Measurements from ENCODE around the gene GARNL3. TPM values are rescaled to one million over a fixed set of nuclear protein-coding genes. Genes with fewer than 3 reads are reported as not detected.

GARNL3 gene
- total and polyA plus RNA-seq, 11 donors = 7.1 to 60.4 (median 20.3) TPM

DNA sequence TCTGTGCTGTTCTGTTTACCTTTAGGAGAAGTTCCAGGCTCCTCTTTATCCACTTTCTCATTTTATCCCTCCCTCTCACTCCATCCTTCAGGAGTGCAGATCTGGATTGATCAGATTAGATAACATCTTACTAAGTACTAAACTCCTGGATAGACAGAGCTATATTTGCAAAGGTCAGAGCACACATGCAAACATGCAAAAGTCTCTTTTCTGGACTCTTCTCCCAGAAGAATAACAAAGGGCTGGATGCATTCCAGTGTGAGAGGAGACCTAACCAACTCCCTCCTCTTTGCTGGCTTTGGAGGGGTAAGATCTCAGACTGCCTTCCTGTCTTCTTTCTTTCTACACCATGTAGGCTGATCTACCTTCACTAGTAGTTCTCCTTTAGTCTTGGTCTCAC lies 21.4 kb downstream of the GARNL3 start:
- Histone ChIP-seq H3K27ac (peak overlapping the region in 2 of 12 donors; percentile 10 to 46), H3K36me3 (no peaks in the 10 kb centered on the region), H3K9me3 (no peaks in the 10 kb centered on the region), H3K27me3 (no peaks in the 10 kb centered on the region), H3K4me3 (no peak overlapping the region), H3K4me1 (peaks cover 0 to 54% (median 11%) of the 10 kb centered on the region in 12 donors)
- TF ChIP-seq POLR2A (IDR thresholded peaks at IDR 0.05) = no peak
- TF ChIP-seq, protein P1, sequence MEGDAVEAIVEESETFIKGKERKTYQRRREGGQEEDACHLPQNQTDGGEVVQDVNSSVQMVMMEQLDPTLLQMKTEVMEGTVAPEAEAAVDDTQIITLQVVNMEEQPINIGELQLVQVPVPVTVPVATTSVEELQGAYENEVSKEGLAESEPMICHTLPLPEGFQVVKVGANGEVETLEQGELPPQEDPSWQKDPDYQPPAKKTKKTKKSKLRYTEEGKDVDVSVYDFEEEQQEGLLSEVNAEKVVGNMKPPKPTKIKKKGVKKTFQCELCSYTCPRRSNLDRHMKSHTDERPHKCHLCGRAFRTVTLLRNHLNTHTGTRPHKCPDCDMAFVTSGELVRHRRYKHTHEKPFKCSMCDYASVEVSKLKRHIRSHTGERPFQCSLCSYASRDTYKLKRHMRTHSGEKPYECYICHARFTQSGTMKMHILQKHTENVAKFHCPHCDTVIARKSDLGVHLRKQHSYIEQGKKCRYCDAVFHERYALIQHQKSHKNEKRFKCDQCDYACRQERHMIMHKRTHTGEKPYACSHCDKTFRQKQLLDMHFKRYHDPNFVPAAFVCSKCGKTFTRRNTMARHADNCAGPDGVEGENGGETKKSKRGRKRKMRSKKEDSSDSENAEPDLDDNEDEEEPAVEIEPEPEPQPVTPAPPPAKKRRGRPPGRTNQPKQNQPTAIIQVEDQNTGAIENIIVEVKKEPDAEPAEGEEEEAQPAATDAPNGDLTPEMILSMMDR (IDR thresholded peaks at IDR 0.05) = no peak
- ATAC-seq (no peak), DNase-seq (no peak)
- intact Hi-C loops (cut with DNase I) = no loop called here

DNA sequence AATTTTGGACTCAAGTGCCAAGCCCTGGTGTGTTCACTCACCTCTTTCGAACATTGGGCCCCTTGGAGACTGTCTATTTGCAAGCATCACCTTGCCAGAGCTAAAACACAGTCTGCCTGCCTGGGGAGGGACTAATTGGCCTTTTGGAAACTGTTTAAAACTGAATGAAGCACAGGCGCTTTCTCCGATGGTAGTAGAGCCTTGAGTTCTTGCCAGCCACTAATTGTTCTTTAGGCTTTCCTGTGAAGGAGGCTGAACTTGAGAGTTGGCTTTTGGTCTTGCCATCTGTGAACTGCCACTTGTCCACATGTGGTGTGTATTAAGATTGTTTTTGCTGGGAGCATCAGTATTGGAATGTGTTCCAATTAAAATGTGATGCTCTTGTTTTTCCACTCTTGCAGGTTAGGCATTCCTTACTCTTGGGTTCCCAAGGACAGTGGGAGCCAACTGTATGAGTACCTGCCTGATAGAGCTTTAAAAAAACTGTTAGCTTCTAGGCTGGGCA lies 26.0 kb downstream of the GARNL3 start:
- intact Hi-C loops (cut with DNase I) = no loop called here
- Histone ChIP-seq H3K27me3 (no peaks in the 10 kb centered on the region), H3K9me3 (no peaks in the 10 kb centered on the region), H3K4me1 (peaks cover 0 to 76% (median 24%) of the 10 kb centered on the region in 12 donors), H3K27ac (peak overlapping the region in 3 of 12 donors; percentile 37 to 59 (median 39)), H3K36me3 (peaks cover 0 to 5% (median 0%) of the 10 kb centered on the region in 9 donors), H3K4me3 (no peak overlapping the region)
- ATAC-seq (no peak), DNase-seq (no peak)
- WGBS, 4 donors = 82 to 89% (median 86%) methylated on average over 3 of the region's 3 CpGs
- no peak for TF ChIP-seq POLR2A (IDR thresholded peaks at IDR 0.05)
- TF ChIP-seq, protein P1 (IDR thresholded peaks at IDR 0.05) = no peak

- Histone ChIP-seq H3K27ac (peak overlapping the region in 5 of 12 donors; percentile 37 to 59 (median 47)), H3K9me3 (no peaks in the 10 kb centered on the region), H3K4me3 (no peak overlapping the region), H3K4me1 (peaks cover 0 to 70% (median 22%) of the 10 kb centered on the region in 12 donors), H3K36me3 (peaks cover 0 to 5% (median 0%) of the 10 kb centered on the region in 9 donors), H3K27me3 (no peaks in the 10 kb centered on the region)
- 63 to 80% (median 76%) methylated on average over 4 of the region's 4 CpGs for WGBS, 4 donors
- peak; percentile 63 to 79 (median 78) for ATAC-seq
- DNase-seq = peak in 4 of 5 donors; percentile 25 to 55 (median 36)
- intact Hi-C loops (cut with DNase I) = no loop called here
- TF ChIP-seq, protein P1 (IDR thresholded peaks at IDR 0.05) = no peak
- no peak for TF ChIP-seq POLR2A (IDR thresholded peaks at IDR 0.05)
Observed at GRCh38 chr9:127291246-127291778, 26.7 kb downstream of the GARNL3 start.

GRCh38 chr9:127292415-127292814 lies 27.8 kb downstream of the GARNL3 start:
- Histone ChIP-seq H3K4me1 (peaks cover 0 to 63% (median 22%) of the 10 kb centered on the region in 12 donors), H3K27me3 (no peaks in the 10 kb centered on the region), H3K27ac (peak overlapping the region in 3 of 12 donors; percentile 27 to 47 (median 34)), H3K4me3 (no peak overlapping the region), H3K9me3 (no peaks in the 10 kb centered on the region), H3K36me3 (peaks cover 0 to 5% (median 0%) of the 10 kb centered on the region in 9 donors)
- DNase-seq (no peak), ATAC-seq (no peak)
- 94 to 98% (median 97%) methylated on average over 4 of the region's 4 CpGs for WGBS, 4 donors
- intact Hi-C loops (cut with DNase I) = no loop called here
- TF ChIP-seq, protein P1 (IDR thresholded peaks at IDR 0.05) = no peak
- TF ChIP-seq POLR2A (IDR thresholded peaks at IDR 0.05) = no peak

Data from heart left ventricle (tissue), 16 donors.